ENCODE data around the gene PPP1R36.
A peak's percentile ranks its signal among the peaks of the same experiment; 100 is the strongest.

GRCh38 chr14:64503434-64504309 is 46.1 kb upstream of the PPP1R36 start, which contains the start of gene ZBTB25:
- TF ChIP-seq CTCF (IDR thresholded peaks at IDR 0.05) (peak in 1 of 4 experiments; percentile 15), POLR2A (IDR thresholded peaks at IDR 0.05) (peak; percentile 64 to 94)
